Fibroblast of the aortic adventitia (primary cell): Measurements from ENCODE around the gene ORC6. TPM values are rescaled to one million over a fixed set of nuclear protein-coding genes. Genes with fewer than 3 reads are reported as not detected.

Experiments used
- DNase-seq: peaks from one replicate; pipeline ENCODE4 v3.0.0-alpha.2; 2010; ENCODE audit warnings: low read depth
- H3K4me3 ChIP-seq: 2 replicates; pipeline ENCODE4 v1.5.1; 2011; ENCODE audit warnings: low read depth, mild to moderate bottlenecking, control low read depth, low read length, moderate library complexity
- total RNA-seq: library from RNA; depleted of rRNA; stranded (reverse); fragments of >200 nt; gene quantifications from 2 replicates; pipeline ENCODE4 v1.2.3, GENCODE V29; 2012; ENCODE audit warnings: low replicate concordance
- TF ChIP-seq, protein P1 (sequence below): IDR thresholded peaks from 2 replicates; pipeline ENCODE4 v1.5.1; 2011; ENCODE audit warnings: mild to moderate bottlenecking, low read length, control low read depth, inconsistent platforms; ENCODE audit not compliant: insufficient read depth

ORC6 gene
- total RNA-seq, 1 donor = 17.2 TPM

DNA sequence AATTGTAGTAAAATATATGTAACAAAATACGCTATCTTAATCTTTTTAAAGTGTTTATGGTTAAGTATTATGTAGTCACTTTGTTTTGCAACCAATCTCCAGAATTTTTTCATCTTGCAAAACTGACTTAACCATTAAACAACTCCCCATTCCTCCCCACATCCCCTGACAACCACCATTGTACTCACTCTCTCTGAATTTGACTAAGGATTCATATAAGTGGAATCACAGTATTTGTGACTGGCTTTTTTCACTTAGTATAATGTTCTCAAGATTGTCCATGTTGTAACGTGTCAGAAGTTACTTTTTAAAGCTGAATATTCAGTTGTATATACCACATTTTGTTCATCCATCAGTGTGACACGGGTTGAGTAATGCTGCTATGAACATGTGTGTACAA lies 10.6 kb downstream of the ORC6 start:
- TF ChIP-seq, protein P1, sequence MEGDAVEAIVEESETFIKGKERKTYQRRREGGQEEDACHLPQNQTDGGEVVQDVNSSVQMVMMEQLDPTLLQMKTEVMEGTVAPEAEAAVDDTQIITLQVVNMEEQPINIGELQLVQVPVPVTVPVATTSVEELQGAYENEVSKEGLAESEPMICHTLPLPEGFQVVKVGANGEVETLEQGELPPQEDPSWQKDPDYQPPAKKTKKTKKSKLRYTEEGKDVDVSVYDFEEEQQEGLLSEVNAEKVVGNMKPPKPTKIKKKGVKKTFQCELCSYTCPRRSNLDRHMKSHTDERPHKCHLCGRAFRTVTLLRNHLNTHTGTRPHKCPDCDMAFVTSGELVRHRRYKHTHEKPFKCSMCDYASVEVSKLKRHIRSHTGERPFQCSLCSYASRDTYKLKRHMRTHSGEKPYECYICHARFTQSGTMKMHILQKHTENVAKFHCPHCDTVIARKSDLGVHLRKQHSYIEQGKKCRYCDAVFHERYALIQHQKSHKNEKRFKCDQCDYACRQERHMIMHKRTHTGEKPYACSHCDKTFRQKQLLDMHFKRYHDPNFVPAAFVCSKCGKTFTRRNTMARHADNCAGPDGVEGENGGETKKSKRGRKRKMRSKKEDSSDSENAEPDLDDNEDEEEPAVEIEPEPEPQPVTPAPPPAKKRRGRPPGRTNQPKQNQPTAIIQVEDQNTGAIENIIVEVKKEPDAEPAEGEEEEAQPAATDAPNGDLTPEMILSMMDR = no peak
- no peak overlapping the region for H3K4me3 ChIP-seq
- DNase-seq = no peak

DNA sequence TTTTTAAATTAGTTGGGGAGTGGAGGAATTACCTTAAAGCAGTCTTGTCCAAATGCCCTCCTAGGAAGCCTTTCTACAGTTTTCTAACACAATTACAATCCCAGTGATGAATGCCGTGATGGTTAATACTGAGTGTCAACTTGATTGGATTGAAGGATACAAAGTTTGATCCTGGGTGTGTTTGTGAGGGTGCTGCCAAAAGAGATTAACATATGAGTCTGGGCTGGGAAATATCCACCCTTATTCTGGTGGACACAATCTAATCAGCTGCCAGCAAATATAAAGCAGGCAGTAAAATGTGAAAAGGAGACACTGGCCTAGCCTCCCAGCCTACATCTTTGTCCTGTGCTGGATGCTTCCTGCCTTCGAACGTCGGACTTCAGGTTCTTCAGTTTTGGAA lies 12.2 kb downstream of the ORC6 start:
- no peak for DNase-seq
- TF ChIP-seq, protein P1 = no peak
- no peak overlapping the region for H3K4me3 ChIP-seq

DNA sequence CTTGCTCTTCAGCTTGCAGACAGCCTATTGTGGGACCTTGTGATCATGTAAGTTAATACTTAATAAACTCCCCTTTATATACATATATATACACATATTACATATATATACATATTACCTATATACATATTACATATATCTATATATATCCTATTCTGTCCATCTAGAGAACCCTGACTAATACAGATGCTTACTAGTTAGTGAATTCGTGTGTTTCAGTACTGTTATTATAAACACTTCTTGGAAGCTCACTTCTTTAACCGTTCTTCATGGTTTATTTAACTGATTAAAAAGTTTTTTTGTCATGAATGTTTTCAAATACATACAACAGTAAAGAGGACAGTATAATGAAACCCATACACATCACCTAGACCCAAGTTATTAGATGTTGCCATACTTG lies 12.6 kb downstream of the ORC6 start:
- DNase-seq = no peak
- H3K4me3 ChIP-seq = no peak overlapping the region
- TF ChIP-seq, protein P1 = no peak

DNA sequence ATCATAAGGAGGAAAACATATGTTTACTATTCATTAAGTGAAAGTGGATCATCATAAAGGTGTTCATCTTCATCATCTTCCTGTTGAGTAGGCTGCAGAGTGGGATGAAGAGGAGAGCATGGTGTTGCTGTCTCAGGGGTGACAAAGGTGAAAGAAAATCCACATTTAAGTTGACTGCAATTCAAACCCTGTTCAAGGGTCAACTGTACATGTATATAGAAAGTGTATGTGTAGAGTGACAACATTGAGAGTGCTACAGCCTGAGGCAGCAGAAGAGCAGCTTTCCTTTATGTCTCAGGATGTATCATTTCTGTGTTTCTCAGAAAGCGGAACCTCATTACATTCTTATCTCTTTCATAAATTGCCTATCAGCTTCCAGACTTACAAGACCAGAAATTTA lies 17.2 kb downstream of the ORC6 start:
- no peak overlapping the region for H3K4me3 ChIP-seq
- no peak for DNase-seq
- TF ChIP-seq, protein P1 = no peak

DNA sequence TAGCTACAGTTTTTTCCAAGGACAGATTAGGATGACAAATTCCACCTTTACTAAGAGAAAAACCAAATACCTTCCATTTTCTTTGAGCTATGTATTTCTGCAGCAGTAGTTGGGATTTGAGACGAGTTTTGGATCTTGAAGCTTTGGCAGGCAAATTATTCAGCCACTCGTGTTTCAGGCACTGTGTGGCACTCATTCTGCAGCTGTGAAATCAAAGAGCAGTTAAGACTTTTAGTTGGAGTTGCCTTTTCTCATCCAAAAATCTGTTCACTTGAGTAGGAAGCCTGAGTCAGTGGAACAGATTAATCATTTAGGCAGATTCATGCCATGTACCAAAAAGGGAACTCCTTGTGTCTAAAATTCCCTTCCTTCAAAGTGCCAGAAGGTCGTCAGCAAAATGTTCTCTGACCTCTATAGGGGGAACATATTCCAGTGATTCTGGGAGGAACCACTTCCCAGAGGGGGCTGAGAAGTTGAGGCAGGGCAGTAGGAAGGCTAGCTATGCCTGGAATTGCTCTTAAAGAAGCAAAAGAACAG lies 20.1 kb downstream of the ORC6 start:
- TF ChIP-seq, protein P1 = no peak
- DNase-seq = peak; percentile 43
- no peak overlapping the region for H3K4me3 ChIP-seq

DNA sequence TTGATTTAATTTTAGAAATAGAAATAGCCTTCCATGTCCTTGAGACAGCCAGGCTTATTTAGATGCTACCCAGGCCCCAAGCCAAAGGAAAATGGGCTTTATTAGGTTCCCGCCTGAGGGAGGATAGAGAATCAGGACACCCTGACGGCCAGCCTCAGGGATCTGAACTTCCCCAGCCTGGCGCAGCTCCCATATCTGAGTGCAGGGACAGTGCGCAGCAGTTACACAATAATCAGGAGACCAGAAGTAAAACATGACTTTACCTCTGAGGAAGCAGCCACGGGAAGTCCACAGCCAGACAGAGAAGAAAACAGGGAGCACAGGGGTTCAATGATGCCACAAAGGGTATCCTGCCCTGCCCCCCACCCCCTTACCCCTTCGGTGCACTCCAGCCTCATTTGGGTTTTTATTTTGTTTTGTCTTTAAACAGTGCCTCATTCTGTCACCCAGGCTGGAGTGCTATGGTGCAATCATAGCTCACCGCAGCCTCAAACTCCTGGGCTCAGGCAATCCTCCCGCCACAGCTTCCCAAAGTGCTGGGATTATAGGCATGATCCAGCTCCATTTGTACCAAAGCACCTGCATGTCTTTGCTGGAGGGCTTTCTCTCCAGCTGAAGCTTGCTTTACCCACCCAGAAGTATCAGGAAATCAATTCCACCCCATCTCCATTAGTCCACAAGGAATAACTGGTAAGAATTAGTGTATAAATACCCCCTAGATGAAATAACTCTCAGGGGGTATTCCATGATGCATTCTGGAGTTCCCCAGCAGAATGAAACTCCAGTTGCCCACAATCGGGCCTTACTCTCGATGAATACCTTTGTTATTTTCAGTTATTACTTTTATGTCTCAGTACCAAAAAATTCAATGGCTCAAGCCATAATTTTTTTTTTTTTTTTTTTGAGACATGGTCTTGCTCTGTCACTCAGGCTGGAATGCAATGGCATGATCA lies 21.9 kb downstream of the ORC6 start:
- no peak for DNase-seq
- TF ChIP-seq, protein P1 = no peak
- H3K4me3 ChIP-seq = no peak overlapping the region
